Mononuclear cell (primary cell): Measurements from ENCODE around the gene FBXO7. TPM values are rescaled to one million over a fixed set of nuclear protein-coding genes. Genes with fewer than 3 reads are reported as not detected.
"Not testable (repeated sequence)": the region's sequence is repeated elsewhere in the genome, so short reads cannot be mapped to it uniquely, and the experiment has no call there.

Source experiments
- H3K27me3 ChIP-seq: 2 replicates; pipeline ENCODE4 v1.6.0; 2011; ENCODE audit warnings: low read length, control low read depth; ENCODE audit not compliant: insufficient read depth
- H3K4me1 ChIP-seq: 2 replicates; pipeline ENCODE4 v1.5.1; 2011; ENCODE audit warnings: mild to moderate bottlenecking, low read length, control low read depth; ENCODE audit not compliant: insufficient read depth
- H3K4me3 ChIP-seq: 2 replicates; pipeline ENCODE4 v1.5.1; 2011; ENCODE audit warnings: mild to moderate bottlenecking, low read length, moderate library complexity
- H3K9me3 ChIP-seq: 2 replicates; pipeline ENCODE4 v1.5.1; 2011; ENCODE audit warnings: low read depth, mild to moderate bottlenecking, control low read depth, low read length
- total RNA-seq: library from RNA; depleted of rRNA; stranded (reverse); fragments of >200 nt; gene quantifications from one replicate; pipeline ENCODE4 v1.2.3, GENCODE V29; 2012

FBXO7 gene
- total RNA-seq, 1 donor: 133 TPM

DNA sequence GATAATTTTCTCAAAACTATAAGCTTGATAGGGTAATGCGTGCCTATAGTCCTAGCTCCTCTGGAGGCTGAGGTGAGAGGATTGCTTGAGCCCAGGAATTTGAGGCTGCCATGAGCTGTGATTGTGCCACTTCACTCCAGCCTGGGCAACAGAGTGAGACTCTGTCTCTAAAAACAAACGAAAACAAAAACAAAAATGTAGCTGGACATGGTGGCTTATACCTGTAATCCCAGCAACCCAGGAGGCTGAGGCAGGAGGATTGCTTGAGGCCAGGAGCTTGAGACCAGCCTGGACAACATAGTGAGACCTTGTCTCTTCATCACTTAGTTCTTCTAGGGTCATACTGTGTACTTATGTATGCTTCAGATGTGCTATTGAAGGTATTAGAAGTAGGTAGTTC is 3.9 kb downstream of the FBXO7 start:
- not testable (repeated sequence) for H3K27me3 ChIP-seq, H3K4me3 ChIP-seq, H3K9me3 ChIP-seq
- H3K4me1 ChIP-seq: peaks cover 39% of the 10 kb centered on the region

DNA sequence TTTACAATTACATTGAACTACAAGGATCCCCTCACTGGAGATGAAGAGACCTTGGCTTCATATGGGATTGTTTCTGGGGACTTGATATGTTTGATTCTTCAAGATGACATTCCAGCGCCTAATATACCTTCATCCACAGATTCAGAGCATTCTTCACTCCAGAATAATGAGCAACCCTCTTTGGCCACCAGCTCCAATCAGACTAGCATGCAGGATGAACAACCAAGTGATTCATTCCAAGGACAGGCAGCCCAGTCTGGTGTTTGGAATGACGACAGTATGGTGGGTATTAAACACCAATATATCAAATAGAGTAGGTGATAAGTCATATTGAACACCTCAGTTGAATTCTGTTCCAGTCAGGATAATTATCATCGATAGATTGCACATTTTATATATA is 4.4 kb downstream of the FBXO7 start:
- no peaks in the 10 kb centered on the region for H3K9me3 ChIP-seq
- H3K27me3 ChIP-seq: no peaks in the 10 kb centered on the region
- peaks cover 35% of the 10 kb centered on the region for H3K4me1 ChIP-seq
- no peak overlapping the region for H3K4me3 ChIP-seq

DNA sequence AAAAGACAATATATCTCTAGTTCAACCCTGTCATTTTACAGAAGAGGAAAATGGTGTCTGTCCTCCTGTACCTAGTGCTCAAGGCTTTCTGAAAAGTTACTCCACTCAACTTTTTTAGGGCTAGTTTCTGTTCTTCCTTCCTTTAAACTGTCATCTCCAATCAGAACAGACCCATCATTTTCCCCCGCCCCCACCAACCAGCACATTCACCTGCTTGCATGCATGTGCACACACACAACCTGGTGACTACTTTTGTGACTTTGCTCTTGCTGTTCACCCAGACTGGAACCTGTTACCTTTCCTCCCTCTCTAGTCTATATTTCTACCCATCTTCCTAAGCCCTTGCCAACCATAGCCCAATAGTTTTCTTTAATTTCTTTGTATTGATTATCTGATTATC is 5.6 kb downstream of the FBXO7 start:
- Histone ChIP-seq H3K4me1 (peaks cover 32% of the 10 kb centered on the region), H3K9me3 (no peaks in the 10 kb centered on the region), H3K27me3 (no peaks in the 10 kb centered on the region), H3K4me3 (no peak overlapping the region)

DNA sequence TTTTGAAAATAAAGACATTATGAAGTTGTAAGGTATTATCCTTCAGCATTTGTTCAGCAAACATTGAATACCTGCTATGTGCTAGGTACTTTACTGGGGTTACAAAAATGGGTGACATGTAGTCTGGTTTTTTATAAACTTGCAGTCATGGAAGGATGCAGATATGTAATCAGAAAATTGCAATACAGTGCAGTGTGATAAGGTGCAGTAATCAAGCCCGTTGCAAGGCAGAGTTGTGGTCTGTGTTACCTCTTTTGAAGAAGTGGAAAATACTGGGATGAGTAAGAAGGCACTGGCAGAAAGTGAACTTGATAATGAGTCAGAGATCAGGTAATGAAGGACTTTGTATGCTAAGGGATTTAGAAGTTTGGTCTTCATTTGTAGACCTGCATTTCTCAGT is 8.1 kb downstream of the FBXO7 start:
- Histone ChIP-seq H3K27me3 (no peaks in the 10 kb centered on the region), H3K4me3 (no peak overlapping the region), H3K4me1 (peaks cover 19% of the 10 kb centered on the region), H3K9me3 (no peaks in the 10 kb centered on the region)

DNA sequence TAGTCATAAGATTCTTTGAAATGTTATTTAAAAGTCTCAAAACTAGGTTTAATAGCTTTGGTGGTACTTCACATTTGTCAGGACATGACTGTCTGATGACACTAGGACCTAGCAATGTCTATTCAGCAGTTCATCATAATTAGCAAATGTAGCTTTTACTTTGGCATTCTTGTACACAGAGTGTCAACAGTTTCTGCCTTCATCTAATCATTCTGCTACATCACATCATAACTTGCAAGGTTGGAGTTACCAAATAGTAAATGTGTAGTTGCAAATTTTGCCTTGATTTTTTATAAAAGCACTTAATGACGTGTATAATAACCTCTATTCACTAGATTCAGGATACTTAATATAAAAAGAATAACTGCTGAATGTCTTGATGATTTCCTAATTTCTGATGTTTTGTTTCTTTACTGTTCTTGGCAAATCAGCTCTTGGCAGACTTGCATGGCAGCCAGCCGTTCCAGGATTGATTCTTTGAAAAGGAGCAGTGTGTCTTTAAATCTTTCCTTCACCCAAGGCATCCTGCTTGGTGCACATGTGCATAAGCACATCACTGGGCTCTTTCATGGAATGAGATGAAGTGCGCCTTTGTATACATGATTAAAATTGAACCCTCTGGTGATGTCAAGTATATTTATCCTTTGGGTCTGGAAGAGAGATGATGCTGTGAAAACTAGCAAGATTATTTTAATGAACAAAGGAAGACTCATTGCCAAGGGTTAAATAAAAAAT is 12.2 kb downstream of the FBXO7 start:
- H3K4me1 ChIP-seq: no peaks in the 10 kb centered on the region
- H3K27me3 ChIP-seq: no peaks in the 10 kb centered on the region
- H3K9me3 ChIP-seq: no peaks in the 10 kb centered on the region
- H3K4me3 ChIP-seq: no peak overlapping the region

DNA sequence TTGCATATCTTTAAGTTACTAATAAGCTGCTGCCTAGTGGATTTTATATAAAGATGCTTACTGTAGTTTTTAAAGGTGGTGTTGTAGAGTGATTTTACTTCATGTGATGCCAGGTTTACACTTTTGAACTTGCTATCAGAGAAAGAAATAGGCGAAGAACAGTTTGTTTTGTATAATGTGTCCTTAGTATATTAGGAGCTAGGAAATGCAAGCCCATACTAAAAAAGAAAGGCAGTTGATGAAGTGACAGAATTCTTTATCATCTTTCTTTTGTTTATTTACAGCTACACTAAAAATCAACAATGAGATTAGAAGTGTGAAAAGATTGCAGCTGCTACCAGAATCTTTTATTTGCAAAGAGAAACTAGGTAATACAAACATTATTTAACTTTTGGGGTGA is 12.8 kb downstream of the FBXO7 start:
- Histone ChIP-seq H3K4me1 (no peaks in the 10 kb centered on the region), H3K4me3 (no peak overlapping the region), H3K9me3 (no peaks in the 10 kb centered on the region), H3K27me3 (no peaks in the 10 kb centered on the region)

DNA sequence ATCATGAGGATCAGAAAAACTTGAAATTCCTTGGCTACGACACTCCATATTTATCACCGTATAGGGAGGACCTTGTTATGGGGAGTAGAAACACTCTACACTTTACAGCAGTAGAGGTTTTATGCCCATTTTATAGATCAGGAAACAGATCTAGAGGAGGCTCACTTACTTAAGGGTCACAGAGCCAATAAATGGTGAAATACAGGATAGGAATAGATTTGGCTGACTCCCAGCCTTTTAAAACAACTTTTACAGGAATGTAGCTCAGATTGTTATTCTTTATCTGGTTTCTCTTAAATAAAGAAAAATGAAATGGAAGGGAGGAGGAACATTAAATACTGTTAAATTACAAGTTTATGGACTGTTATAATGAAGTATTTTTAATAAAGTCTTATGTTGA is 14.8 kb downstream of the FBXO7 start:
- no peaks in the 10 kb centered on the region for H3K27me3 ChIP-seq

DNA sequence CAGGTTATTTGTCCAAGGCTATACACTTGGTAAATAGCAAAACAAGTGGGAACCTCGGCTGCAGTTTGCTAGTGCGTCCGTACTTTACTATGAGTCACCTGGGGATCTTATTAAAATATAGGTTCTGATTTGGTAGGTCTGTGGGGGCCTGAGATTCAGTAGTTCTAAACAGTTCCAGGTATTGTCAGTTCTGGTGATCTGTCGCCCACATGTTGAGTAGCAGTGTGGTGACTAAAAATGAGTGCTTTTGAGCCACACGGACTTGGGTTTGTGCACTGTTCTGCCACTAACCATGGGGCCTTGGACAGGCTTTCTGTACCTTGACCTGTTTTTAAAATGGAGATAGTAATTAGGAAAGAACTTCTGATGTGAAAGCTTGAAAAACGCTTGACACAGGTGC is 15.7 kb downstream of the FBXO7 start:
- Histone ChIP-seq H3K27me3 (no peaks in the 10 kb centered on the region), H3K9me3 (no peaks in the 10 kb centered on the region), H3K4me3 (no peak overlapping the region), H3K4me1 (no peaks in the 10 kb centered on the region)

More for the DNA sequence above, 14.8 kb downstream of the FBXO7 start:
- Histone ChIP-seq H3K9me3 (no peaks in the 10 kb centered on the region), H3K4me1 (no peaks in the 10 kb centered on the region), H3K4me3 (no peak overlapping the region)

DNA sequence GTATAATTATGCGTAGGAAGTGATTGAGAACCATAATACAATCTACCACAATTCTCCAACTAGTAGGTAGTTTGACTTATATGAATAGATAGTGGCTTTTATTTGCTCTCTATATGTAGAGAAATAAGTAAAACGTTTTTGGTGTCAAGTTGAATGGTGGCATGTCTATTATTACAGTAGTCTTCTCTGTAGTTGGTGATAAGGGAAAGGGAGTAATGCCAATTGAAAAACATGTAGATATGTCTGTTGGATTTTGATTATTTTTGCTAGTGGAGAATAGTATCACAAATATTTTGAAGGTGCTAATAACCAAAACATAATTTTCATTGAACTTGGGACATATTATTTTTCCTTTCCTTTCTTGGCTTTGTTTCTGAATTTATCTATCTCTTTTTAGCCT is 17.5 kb downstream of the FBXO7 start:
- Histone ChIP-seq H3K27me3 (no peaks in the 10 kb centered on the region), H3K4me1 (no peaks in the 10 kb centered on the region), H3K9me3 (no peaks in the 10 kb centered on the region), H3K4me3 (no peak overlapping the region)

DNA sequence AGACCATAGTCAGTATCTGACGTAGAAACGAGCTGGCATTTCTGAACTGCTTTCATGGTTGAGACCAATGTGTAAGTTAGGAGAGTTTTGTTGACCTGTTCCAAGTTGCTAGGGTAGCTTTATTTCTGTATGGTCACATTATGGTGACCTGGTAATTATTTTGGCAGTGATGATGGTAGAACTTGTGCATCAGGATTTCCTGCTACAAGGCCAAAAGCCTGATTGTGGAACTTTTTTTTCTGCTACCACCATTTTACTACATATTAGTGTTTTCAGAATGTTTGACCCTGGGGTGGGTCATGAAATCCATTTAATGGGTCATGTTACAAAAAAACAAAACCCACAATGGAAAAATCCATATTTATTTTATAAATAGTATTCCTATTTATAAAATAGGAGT is 18.9 kb downstream of the FBXO7 start:
- no peaks in the 10 kb centered on the region for H3K9me3 ChIP-seq
- no peaks in the 10 kb centered on the region for H3K4me1 ChIP-seq
- no peak overlapping the region for H3K4me3 ChIP-seq
- H3K27me3 ChIP-seq: no peaks in the 10 kb centered on the region

DNA sequence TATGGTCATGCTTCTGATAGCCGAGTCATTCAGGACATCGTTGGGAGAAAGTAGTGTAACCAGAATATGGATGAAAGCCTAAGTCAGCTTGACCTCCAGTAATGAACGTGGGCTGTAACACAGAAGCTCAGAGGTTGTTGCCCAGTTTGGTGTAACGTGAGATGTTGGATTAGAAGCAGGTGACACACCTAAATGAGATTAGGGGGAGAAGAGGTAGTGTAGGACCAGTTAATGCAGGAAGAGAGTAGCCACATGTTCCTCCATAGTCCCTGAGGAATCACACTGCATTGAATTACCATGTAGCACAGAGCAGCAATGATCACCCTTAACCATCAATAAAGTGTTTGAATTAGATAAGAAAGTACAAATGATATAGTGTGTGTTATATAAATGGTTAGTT is 20.4 kb downstream of the FBXO7 start:
- H3K4me1 ChIP-seq: no peaks in the 10 kb centered on the region
- H3K4me3 ChIP-seq: no peak overlapping the region
- H3K9me3 ChIP-seq: no peaks in the 10 kb centered on the region
- H3K27me3 ChIP-seq: no peaks in the 10 kb centered on the region

DNA sequence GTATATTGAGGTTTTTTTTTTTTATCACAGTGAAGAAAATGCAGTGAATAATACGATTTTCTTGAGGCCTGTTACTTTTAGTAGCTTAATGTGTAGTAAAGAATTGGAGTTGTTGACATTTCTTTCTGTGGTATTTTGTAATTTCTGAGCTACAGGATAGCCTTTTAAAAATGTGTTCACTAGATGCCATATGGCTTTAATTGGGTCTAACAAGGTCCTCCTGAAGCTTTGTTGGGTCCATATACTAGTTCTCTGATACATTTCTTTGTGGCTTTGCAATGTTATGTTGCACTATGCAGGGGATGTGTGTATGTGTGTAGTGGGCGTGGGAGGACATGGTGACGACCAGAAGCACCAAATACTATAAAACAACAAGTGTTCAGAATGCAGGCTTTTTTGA is 25.1 kb downstream of the FBXO7 start:
- H3K4me1 ChIP-seq: no peaks in the 10 kb centered on the region
- H3K9me3 ChIP-seq: no peaks in the 10 kb centered on the region
- H3K27me3 ChIP-seq: no peaks in the 10 kb centered on the region

DNA sequence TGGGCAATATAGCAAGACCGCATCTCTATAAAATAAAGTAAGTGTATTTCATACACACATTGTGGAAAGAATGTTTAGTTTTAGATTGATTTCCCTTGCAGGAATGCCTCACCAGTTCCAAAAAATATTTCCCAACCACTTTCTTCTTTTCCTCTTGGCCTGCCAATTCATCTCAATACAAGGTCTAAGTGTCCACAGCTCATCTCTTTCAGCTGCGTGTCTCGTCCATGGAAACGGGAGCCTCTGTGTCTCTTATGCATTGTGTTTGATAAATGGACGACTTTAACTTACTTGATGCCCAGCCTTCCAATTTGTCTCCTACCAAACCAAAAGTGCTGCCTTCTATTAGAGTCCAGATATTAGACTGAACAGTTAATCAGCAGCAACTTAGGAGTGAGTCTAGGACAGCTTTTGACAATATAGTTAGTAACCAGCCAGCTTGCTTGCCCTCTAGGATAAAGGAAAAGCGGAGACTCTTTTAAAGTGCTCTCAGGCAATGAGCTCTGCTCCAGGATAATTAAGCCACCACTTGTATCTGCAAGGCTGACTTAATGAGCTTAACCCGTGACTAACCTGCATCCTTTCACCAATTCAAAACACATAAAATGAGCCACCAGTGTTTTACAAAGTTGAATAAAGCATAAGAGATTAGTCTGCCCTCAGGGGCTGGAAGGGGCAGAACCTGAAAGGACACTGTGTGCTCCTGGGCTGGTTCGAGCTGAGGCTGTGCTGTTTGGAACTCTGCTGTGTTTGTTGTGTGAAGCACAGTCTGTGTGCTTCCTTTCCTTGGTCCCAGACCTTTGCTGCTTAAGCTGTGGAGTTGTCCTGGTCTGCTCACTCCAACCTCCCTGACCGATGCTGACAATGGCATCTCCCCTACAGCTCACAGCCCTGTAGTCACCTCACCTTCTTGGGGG is 27.5 kb downstream of the FBXO7 start:
- Histone ChIP-seq H3K9me3 (no peaks in the 10 kb centered on the region), H3K4me1 (no peaks in the 10 kb centered on the region), H3K4me3 (no peak overlapping the region), H3K27me3 (no peaks in the 10 kb centered on the region)

More for the DNA sequence above, 25.1 kb downstream of the FBXO7 start:
- no peak overlapping the region for H3K4me3 ChIP-seq

DNA sequence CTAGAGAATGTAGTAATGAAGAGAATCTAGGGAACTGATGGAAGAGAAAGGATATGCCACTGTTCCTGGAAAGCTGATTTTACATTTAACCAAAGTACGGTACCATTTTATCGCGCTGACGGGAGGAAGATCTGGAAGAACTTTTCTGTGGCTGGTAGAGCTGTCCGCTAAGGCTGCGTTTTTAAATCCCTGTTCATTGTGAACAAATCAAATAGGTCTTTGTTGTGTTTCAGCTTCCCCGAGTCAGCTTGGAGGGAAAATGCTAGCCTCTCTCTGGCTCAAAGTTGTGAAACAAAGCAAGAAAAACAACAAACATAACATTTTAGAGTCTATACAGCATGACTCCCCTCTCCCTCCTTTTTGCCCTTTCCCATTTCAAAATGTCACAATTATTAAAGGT is 34.4 kb downstream of the FBXO7 start:
- Histone ChIP-seq H3K4me3 (no peak overlapping the region), H3K4me1 (no peaks in the 10 kb centered on the region), H3K27me3 (no peaks in the 10 kb centered on the region), H3K9me3 (no peaks in the 10 kb centered on the region)

DNA sequence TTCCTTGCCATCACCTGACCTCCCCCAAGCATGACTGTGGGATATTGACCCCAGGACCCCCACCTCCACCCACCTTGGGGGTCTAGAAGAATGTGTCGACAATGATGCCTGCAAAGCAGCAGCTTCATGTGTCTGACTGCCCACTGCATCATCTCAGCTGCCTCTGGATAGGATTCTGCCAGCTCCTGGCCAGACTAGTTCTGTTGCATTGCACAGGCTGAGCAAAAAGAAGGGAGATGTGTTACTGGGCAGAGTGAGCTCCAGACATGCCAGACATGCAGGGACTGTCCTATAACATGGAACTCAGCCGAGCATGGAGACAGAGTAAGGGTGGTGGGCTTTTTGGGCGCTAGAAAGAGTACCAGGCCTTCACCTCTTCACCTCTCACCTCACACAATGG is 36.7 kb downstream of the FBXO7 start:
- H3K4me3 ChIP-seq: no peak overlapping the region
- H3K27me3 ChIP-seq: no peaks in the 10 kb centered on the region
- no peaks in the 10 kb centered on the region for H3K9me3 ChIP-seq
- H3K4me1 ChIP-seq: no peaks in the 10 kb centered on the region

DNA sequence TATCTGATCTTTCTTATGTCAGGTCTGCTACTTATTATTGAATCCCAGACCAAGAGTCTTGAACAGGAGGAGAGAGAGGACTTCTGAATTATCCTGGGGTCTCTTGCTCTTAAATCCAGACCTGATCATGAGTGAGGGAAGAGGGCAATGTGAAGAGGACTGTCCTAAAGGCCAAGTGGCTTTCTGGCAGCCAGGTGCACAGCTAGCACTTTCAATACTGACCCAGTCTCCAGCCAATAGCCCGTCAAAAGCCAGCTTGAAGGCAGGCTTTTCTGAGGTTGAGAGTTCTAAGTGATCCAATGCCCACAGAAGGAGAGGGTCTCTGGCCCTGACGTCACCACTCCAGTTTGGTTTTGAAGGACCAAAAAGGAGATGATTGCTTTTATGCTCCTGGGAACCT is 37.2 kb downstream of the FBXO7 start:
- Histone ChIP-seq H3K27me3 (no peaks in the 10 kb centered on the region), H3K4me3 (no peak overlapping the region), H3K4me1 (no peaks in the 10 kb centered on the region), H3K9me3 (no peaks in the 10 kb centered on the region)
